HG02623 (cell line): Measurements from ENCODE around the gene IQGAP2.
"Not testable (repeated sequence)": the region's sequence is repeated elsewhere in the genome, so short reads cannot be mapped to it uniquely, and the experiment has no call there.

Source experiments
- ATAC-seq: cut with Tn5 transposase; IDR thresholded peaks from one replicate; pipeline ENCODE4 v1.9.1; 2021; ENCODE audit warnings: moderate library complexity; ENCODE audit not compliant: unreplicated experiment

Gene IQGAP2

DNA sequence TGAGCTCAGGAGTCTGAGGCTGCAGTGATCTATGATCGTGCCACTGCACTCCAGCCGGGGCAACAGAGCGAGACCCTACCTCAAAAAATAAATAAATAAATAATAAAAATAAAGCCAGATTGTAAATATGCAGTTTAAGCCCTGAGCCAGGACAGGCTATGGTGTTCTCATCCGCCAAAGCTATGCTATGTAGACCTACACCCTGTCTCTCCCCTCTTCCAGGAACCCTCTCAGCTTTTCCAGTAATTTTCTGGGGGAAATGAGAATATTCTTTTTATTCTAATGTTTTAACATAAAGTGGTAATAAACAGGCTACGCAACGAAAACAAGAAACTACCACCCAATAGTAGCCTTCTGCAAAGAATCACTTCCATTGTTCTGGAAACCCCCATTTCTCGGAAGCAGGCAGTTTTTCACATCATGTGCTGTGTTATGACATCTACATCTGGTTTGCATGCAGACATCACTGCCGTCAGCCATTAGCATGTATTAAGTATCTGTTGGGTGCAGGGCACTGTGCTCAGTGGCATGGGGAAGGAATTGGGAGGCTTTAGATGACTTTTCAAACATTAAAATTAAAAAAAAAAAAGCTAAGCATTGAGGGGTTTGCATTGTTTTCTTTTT, 274.9 kb downstream of the IQGAP2 start:
- ATAC-seq, result no peak

DNA sequence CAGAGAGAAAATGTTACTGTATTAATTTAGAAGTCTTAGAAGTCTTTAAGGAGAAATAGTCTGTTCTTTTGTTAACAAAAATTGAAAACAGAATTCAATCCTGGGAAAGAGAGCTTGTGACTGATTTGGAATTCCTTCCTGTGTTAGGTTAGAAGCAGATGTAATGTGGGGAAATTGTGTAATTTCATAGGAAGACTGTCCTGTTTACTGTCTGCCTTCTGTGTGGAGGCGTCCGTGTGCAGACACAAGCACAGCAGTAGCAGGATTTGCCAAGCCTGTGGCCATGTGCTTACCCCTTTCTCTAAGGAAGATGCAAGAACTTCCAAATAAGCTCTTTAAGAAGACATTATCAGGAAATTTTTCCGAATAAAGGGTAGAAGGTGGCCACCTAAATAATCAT, 276.1 kb downstream of the IQGAP2 start:
- ATAC-seq, result no peak

DNA sequence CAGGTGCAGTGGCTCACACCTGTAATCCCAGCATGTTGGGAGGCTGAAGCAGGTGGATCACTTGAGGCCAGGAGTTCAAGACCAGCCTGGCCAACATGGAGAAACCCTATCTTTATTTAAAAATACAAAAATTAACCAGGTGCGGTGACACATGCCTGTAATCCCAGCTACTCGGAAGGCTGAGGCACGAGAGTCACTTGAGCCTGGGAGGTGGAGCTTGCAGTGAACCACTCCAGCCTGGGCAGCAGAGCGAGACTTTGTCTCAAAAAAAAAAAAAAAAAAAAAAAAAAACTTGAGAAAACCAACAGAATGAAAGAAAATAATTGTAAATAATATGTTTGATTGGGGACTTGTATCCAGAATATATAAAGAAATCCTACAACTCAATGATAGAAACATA, 277.7 kb downstream of the IQGAP2 start:
- ATAC-seq, result not testable (repeated sequence)

DNA sequence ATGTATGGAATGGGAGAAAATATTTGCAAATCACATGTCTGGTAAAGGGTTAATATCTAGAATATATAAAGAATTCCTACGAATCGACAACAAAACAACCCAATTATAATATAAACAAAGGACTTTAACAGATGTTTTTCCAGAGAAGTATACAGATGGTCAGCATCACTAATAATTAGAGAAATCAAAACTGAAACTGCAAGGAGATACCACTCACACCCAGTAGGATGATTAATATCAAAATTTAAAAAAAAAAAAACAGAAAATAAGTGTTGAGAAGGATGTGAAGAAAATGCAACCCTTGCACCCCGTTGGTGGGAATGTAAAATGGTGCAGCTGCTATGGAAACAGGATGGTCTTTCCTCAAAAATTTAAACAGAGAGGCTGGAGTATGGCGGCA, 278.2 kb downstream of the IQGAP2 start:
- no peak for ATAC-seq

DNA sequence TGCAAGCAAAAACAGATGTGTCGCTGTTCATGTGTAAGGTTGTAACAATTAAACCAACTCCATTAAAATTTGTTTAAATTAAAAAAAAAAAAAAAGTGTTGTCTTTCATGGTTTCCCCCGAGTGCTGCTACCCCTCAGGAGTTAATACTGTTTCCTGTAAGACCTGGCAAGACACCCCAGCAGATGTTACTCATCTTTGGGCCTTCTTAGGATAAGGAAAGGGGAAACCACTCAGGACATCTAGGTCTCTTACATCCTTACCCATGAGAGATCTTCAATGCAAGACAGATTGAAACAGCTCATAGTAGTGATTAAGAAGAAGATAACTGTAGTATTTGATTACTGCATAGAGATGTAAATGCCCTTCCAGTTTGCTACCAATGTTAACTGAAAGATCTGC, 279.3 kb downstream of the IQGAP2 start:
- no peak for ATAC-seq

DNA sequence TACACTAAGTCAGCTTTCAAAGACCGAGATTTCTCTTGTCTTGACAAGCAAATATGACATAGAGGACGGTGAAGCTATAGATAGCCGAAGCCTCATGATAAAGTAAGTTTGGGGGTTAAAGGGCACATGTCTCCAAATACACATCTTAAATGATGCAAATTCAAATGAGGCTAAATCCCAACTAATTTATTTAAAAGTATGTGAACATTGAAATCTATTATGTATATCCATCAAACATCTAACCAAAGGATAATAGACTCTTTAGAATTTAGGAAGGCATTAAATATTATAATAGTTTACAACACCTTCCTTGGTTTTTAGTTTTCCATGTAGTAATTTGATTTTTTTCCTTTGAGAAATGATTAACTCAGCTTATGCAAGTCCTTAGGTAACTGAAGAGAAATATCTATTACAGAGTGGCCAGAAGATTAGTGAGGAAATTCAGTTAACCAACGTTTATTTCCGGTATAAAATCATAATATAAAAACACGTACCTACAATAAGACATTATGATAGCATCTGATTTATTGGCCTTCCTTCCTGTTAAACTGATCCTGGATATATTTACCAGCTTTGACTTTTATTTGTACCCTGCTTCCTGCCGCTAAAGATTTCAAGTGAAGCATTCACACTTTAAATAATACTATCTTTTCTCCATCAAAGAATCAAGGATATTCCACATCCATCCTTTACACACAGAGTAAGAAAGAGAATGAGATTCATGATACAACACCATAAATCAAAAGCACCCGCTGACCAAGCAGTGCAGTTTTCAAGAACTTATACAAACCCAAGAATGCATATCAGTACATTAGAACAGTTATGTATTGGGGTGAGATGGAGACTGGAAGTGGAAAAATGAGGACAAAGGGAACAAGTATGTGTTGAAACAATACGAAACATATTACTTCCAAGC, 281.0 kb downstream of the IQGAP2 start:
- ATAC-seq, result no peak

DNA sequence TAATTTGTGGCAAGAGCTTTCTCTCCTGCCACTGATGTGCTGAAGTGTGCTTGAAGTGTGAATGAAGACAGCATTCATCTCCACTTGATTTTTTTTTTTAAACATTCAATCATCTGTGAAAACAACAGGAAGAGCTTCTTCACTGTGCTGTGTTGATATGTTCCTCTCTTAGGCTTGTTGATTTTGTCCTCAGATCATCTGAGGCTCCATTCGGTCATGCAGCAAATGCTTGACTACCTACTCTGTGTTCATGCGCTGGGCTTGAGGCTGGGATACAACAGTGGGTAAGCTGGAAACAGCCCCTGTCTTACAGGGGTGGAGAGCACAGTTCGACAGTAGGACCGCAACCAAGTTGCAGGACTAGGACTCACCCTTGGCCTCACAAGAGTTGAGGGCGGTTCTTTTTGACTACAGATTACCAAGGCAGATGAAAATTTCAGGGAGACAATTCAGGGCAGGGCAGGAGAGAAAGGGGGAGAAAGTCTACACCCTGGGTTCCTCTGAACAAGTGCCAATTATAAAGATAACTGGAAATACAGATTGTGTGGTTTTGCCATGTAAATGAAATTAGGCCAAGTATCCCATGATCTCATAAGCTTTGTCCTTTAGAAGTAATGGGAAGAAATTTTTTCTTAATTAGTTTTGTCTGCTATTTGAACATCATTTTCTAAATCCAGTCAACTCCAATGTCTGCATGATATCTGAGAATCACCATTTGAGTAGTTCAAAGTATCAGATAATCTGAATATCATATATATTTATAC, 281.9 kb downstream of the IQGAP2 start:
- ATAC-seq, result no peak

DNA sequence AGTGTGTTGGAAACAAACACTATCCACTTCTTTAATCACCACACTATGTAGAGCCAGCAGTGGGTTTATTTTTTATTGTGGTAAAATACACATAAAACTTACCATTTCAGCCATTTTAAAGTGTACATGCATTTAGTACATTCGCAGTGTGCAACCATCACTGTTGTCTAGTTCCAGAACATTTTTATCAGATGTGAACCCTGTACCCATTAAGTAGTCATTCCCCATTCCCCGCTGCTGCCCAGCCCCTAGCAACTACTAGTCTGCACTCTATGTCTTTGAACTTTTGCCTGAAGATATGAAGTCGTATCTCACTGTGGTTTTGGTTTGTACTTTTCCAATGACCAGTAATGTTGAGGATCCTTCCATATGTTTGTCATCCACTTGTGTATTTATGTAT, 282.6 kb downstream of the IQGAP2 start:
- no peak for ATAC-seq

DNA sequence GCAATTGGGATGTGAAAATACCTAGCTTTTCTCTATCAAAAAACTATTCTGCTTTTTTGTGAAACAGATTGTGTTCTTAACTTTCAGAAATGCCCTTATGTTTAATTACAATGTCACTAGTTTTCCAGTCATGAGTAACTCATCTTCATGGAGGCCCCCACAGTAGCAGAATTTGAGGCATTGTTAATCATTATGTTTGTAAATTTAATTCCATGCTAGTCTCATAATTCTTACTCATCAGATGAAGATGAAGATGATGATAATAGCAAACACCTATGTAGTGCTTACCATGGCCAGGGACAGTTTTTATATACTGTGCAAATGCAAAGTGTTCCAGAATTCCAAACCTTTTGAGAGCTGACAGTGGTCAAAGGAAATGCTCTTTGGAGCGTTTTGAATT, 285.1 kb downstream of the IQGAP2 start:
- no peak for ATAC-seq

DNA sequence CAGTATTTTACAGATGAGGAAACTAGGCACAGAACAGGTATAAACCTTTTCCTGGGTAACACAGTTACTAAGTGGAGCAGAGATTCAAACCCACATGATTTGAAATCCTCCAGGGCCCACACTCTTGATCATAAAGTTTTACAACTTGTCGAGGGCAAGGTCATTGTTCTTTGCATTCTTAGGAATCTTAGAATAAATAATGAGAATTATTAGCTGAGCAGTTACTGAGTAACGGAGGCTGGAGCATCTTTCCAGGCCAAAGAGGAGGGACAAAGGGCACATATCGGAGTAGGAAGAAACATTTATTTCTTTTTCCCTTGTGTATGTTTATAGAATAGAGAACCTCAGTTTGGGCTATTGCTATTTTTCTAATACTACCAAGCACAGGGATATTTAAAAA, 285.8 kb downstream of the IQGAP2 start:
- ATAC-seq, result no peak

DNA sequence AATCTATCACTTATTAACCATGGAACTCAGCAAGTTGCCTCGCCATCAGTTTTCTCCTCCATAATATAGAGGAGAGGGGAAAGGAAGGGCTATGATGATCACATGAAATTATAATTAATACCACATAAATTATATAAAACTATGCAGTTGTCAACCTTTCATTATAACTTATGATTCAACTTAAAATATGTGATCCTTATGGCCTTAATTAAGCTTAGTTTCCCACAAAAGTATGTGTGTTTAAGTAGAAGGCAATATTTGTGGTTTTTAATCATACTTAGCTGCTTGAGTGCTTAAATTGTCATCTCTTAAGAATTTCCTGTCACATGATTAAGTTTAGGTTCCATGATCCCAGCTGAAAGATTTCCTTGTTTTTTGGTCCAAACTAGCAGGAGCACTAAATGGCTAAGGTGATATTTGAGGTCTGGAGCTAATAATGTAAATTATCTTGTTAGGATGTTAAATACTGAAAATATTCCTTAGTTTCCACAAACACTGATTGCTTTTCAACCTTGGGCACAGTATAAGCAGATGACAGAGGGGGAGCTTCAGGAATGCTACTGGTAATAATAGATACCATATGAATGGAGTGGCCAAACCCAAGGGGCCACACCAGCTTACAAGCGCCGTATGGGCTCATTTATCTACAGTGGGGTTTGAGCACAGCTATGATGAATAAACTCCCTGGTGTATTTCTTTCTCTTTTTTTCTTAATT, 286.4 kb downstream of the IQGAP2 start:
- no peak for ATAC-seq

DNA sequence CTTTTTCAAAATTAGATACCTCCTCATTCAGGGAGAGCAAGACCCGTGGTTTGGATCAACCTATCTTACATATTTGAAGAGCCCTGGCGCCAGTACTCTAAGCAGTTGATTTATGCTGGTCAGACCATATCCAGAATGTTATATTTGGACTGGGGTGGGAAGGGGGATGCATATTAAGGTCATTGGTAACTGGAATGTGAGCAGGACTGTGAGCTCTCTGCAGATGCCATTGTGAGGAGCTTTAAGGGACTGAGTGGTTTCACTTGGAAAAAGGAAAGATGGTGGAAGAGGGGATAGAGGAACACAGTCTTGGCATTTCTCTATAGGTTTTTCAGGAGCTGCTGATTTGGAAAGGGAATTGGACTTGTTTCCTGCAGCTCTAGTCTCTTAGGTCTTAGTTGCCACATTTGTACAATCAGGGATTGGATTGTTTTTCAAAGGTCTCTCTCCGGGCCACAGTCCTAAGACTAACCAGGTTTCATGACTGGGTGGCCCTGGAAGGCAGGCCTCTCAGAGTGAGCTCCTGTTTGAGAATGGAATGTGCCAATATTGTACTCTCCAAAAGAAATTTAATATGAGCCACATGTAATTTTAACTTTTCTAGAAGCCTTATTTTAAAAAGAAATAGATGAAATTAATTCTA, 287.1 kb downstream of the IQGAP2 start:
- no peak for ATAC-seq

DNA sequence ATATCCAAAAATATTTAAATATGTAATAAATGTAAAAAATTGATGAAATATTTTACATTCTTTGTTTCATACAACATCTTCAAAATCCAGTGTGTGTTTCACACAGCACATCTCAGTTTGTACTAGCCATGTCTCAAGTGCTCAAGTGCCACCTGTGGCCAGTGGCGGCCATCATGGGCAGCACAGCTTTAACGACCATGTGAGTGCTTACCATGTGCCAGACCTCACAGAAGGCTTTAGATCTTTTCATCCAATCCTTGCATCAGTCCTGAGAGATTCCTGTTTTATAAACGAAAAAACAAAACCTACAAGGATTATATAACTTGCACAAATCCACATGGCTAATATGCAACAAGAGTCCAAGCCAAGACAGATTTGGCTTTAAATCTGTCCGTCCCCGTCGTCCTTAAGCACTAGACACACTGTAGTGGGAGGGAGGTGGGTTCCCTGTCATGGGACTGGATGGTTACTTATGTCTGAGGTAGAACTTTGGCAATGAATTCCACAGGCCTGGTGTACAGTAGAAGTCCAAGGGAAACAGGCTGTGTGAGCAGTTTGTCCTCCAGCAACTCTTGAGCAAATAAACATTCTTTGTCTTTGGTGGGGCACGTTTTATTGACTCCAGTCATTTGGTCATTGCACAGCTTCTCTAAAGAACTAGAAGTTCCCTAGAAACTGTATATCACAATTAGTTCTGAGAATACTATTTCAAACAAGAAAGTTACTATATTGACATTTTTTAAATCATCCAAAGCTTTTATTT, 287.8 kb downstream of the IQGAP2 start:
- no peak for ATAC-seq

DNA sequence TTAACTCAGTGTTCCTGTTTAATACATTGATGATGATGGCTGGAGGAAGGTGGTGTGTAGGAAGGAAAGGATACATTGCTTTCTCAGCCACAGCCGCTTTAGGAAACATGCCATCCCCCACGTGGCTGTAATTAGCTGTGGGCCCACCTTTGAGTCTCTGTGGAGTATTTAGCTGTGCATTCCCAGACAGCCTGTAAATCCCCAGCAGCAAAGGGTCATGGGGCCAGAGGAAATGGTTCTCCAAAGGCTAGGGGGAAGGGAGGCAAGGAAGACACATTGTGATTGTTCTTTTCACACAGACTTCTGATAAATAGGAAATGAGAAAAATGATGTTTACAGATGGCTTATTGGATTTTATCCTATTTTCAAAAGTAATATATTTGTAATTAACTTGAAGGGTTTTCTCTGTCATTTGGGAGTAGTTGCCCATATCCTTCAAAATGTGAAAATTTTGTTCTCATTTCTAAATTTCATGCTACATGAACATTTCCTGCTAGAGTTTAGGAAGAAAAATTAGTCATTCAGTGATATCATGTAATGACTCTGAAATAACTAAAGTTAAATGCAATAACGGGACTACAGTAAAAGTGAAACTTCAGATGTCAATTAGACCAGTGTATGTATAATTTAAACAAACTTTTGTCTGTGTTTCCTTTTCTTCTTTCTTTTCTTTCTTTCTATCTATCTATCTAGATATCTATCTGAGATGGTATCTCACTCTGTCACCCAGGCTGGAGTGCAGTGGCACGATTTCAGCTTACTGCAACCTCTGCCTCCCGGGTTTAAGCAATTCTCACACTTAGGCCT, 288.6 kb downstream of the IQGAP2 start:
- no peak for ATAC-seq

DNA sequence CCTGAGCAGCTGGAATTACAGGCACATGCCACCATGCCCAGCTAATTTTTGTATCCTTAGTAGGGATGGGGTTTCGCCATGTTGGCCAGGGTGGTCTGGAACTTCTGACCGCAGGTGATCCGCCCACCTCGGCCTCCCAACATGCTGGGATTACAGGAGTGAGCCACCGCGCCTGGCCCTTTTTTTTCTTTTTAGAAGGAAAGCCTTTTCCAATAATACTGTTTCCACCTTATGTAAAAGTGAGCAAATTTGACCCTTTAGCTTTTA, 289.1 kb downstream of the IQGAP2 start:
- no peak for ATAC-seq

DNA sequence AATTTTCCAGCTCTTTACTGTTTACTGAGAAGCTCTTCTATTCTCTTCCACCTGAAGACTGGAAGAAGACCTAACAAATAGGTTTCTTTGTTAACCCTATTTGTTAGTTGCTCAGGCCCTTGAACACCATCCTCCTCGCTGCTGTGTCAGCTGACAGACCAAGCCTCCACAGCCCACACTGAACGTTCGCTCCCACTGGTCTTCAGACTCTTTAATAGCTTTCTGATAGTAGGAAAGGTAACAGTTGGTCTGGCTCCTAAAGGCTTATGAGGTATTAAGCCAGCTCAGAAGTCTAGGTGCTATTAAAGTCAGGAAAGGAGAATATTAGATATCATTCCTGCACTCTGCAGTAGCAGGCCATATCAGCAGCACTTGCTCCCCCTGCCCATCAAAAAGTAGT, 289.6 kb downstream of the IQGAP2 start:
- ATAC-seq, result no peak

DNA sequence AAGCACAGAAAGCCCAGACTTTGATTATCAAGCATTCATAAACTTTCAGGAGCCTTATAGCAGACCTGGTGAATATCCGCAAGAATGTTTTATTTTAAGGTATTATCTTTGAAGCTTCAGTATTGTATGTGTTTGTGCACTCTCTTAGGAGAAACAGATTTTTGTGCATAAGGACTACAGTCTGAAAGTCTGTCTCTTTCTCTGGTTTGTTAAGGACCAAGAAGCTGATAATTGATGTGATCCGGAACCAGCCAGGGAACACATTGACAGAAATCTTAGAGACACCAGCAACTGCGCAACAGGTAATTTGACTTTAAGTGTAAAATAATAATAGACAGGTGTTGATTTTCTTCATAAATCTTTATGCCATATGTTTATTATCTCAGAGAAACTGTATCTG, 290.1 kb downstream of the IQGAP2 start:
- no peak for ATAC-seq

DNA sequence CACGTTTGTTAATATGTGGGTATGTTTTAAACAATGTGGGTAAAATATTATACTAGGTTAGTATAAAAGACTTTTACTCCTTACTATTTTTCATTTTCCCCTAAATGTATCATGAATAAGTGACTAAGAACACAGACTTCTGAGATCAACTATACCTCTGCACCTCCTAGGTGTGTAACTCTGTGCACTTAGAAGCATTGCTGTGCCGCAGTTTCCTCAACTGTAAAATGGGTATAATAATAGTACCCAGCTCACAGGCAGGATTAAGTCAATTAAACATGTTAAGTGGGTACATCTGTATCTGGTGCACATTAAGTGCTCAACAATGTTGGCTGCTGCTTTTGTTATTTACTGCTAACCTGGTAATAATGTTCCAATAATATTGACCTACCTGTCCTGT, 291.2 kb downstream of the IQGAP2 start:
- ATAC-seq, result no peak

DNA sequence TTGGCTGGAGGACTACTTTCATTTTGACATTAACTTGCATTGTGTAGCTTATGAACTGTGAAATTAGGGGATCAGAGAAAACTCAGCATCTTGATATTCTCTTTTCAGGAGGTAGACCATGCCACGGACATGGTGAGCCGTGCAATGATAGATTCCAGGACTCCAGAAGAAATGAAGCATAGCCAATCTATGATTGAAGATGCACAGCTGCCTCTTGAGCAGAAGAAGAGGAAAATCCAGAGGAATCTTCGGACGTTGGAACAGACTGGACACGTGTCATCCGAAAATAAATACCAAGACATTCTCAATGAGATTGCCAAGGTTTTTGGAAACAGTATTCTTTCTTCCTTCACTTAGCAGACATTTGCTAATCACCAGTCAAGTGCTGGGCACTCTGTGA, 292.3 kb downstream of the IQGAP2 start:
- no peak for ATAC-seq
